C4-2B (cell line): ENCODE results near the gene BRSK2.

ENCODE experiments used
- ZFX ChIP-seq: fragments of 450-650 bp; IDR thresholded peaks from 2 replicates; pipeline ENCODE4 v1.6.1; 2017
- TF ChIP-seq, protein P1 (sequence below): fragments of 450-650 bp; conservative IDR thresholded peaks from 2 replicates; pipeline ENCODE4 v1.5.1; 2017; ENCODE audit warnings: mild to moderate bottlenecking

DNA sequence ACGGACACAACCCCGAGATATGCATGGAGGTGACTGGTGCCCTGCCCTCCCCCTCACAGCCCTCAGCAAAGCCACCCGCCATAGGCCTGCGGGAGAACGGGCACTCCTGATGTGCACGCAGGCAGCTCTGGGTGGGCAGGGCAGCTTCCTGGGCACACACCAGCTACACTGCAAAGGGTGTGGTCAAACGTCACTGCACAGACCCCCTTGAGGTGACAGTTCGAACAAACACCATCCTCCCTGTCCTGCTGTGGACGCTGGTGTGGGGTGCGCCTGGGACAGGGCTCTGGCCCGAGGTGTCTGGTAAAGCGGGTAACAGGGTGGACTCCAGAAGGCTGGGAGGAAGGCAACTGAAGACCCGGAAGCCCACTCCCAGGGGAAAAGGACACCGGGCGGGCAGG is 118.8 kb downstream of the BRSK2 start:
- TF ChIP-seq, protein P1, sequence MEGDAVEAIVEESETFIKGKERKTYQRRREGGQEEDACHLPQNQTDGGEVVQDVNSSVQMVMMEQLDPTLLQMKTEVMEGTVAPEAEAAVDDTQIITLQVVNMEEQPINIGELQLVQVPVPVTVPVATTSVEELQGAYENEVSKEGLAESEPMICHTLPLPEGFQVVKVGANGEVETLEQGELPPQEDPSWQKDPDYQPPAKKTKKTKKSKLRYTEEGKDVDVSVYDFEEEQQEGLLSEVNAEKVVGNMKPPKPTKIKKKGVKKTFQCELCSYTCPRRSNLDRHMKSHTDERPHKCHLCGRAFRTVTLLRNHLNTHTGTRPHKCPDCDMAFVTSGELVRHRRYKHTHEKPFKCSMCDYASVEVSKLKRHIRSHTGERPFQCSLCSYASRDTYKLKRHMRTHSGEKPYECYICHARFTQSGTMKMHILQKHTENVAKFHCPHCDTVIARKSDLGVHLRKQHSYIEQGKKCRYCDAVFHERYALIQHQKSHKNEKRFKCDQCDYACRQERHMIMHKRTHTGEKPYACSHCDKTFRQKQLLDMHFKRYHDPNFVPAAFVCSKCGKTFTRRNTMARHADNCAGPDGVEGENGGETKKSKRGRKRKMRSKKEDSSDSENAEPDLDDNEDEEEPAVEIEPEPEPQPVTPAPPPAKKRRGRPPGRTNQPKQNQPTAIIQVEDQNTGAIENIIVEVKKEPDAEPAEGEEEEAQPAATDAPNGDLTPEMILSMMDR = no peak
- no peak for TF ChIP-seq ZFX
